Omental fat pad (tissue), 4 donors: ENCODE data around the gene TMIE. TPM values are rescaled to one million over a fixed set of nuclear protein-coding genes. Genes with fewer than 3 reads are reported as not detected.

Source experiments
- ATAC-seq: fragments of 150-250 bp; one replicate; pipeline ENCODE4 v1.9.1; 2016; ENCODE audit warnings: mild to moderate bottlenecking, moderate library complexity; ENCODE audit not compliant: low FRiP score
- DNase-seq: peaks from one replicate; pipeline ENCODE4 v3.0.0-alpha.2; 2019; ENCODE audit warnings: low spot score
- CTCF ChIP-seq, 3 donors: fragments of 450-650 bp; IDR thresholded peaks; one replicate each; pipeline ENCODE4 v1.5.1; 2016 to 2017; ENCODE audit warnings: antibody characterized with exemption in 3 of 3, mild to moderate bottlenecking in 3 of 3, moderate library complexity in 2 of 3
- total RNA-seq, 4 donors: library from RNA; depleted of rRNA; stranded (reverse); fragments of >200 nt; gene quantifications; one replicate each; pipeline ENCODE4 v1.1.0, GENCODE V29; 2016

Gene TMIE
- total RNA-seq, 4 donors from 2014 or later = 0.79 TPM; not detected in 3

DNA sequence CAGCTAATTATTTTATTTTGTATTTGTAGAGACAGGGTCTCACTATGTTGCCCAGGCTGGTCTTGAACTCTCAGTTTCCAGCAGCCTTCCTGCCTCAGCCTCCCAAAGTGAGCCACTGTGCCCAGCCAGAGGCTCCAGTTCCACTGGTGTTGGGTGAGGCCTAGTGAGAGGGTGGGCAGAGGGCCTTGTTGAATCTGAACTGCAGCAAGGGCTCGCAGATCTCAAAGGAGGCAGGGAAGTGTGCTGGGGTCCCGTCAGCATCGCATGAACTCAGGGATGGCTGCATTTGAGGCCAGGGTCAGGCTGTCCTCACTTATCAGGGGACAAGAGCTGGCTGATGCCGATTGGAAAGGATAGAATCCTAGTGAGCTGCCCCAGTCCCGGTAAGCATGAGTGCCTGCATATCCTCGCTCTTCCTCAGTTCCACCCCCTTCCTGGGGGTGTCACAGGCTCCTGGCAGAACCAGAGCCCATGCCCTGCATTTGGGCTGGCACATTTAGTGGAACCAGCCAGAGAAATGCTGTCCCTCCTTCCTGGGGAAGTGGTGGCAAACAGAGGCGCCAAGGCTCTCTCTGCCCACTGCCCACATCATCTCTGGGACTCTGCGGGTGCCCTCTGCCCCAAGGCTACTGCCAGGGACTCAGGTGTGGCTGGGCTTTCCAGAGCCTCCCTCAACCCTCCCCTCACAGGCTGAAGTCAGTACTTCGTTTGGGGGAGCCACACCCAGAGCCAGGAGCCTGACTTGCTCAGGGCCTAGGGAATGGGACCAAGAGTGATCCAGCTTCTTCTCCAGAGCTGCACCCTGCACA lies 31.8 kb upstream of the TMIE start:
- ATAC-seq (no peak), DNase-seq (peak; percentile 14)
- TF ChIP-seq CTCF (IDR thresholded peaks at IDR 0.05) = no peak

DNA sequence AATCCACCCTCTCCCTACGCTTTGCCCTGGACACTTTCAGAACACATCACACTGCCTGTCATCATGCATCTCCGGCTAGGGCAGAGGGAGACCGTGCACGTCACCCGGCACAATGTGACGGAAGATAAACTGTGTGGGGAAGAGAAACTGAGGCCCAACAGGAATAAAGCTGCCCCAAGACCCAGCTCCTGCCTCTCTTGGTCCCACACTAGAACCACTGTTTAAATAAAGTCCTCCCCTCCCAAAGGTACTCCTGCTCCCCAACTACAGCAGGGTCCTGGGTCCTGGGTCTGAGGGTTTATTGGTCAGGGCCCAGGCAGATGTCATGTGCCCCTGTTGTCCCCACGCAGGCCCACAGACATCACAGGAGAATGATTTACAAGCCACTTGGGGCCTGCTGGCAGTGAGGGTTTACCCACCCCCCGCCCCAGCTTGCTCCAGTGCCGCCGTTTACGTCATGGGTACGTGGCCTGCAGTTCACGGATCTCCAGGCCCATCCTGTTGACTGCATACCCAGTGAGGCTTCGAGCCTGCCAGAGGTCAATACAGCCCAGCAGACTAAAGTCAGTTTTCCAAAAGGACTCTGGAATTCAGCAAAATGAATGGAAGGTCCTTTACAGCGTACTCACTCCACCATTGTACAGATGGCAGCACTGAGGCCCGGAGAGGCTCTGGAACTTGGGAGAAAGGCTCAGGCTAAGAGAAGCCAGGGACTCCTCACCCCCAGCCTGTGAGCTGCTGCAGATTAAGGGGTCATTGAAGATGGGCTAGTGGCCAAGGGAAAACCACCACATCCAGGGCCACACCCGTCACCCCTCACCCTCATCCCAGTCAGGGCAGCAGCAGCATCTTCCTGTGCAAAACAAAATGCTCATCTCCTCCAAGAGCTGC lies 30.9 kb upstream of the TMIE start:
- DNase-seq (peak; percentile 17), ATAC-seq (no peak)
- TF ChIP-seq CTCF (IDR thresholded peaks at IDR 0.05) = no peak

GRCh38 chr3:46670891-46671427 lies 30.2 kb upstream of the TMIE start:
- no peak for ATAC-seq
- no peak for TF ChIP-seq CTCF (IDR thresholded peaks at IDR 0.05)
- DNase-seq = peak; percentile 14

GRCh38 chr3:46671541-46672348 lies 29.4 kb upstream of the TMIE start:
- ATAC-seq (no peak), DNase-seq (peak; percentile 4)
- no peak for TF ChIP-seq CTCF (IDR thresholded peaks at IDR 0.05)

DNA sequence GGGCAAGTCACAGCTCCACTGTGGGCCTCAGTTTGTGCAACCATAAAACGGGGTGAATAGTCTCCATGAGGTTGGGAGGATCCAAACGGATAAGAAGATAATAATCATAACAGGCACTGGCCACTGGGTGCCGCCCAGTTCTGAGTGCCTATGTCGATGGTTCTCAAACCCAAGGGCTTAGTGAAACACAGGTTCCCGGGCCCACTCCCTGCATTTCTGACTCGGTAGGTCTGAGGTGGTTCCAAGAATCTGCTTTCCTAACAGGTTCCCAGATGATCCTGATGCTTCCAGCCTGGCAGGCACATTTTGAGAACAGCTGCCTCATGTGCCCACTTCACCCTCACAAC lies 28.9 kb upstream of the TMIE start:
- ATAC-seq (no peak), DNase-seq (peak; percentile 7)
- TF ChIP-seq CTCF (IDR thresholded peaks at IDR 0.05) = no peak

- DNase-seq (peak; percentile 1), ATAC-seq (no peak)
- no peak for TF ChIP-seq CTCF (IDR thresholded peaks at IDR 0.05)
Observed at GRCh38 chr3:46673151-46674030, 27.8 kb upstream of the TMIE start.
